ENCODE results near the gene FGFR2. TPM values are rescaled to one million over a fixed set of nuclear protein-coding genes. Genes with fewer than 3 reads are reported as not detected.

Gene FGFR2
- total and polyA plus RNA-seq, 4 donors = 11.4 to 69.9 (median 31.9) TPM

GRCh38 chr10:121611393-121612159 lies 13.3 kb upstream of the FGFR2 start:
- Histone ChIP-seq H3K27me3 (ENCODE audit: control insufficient read depth in 4 of 4, insufficient read depth in 4 of 4, low read length in 3 of 4) (no peaks in the 10 kb centered on the region), H3K4me3 (ENCODE audit: low read depth in 1 of 3, low read length in 3 of 3) (no peak overlapping the region), H3K4me1 (ENCODE audit: control insufficient read depth in 4 of 4, insufficient read depth in 4 of 4, low read length in 3 of 4) (peaks cover 2 to 12% (median 6%) of the 10 kb centered on the region in 4 donors), H3K36me3 (ENCODE audit: control insufficient read depth in 4 of 4, insufficient read depth in 3 of 4, low read depth in 1 of 4, low read length in 3 of 4) (no peaks in the 10 kb centered on the region), H3K9me3 (ENCODE audit: control insufficient read depth in 4 of 4, low read length in 3 of 4) (no peaks in the 10 kb centered on the region), H3K27ac (ENCODE audit: low read depth in 1 of 2, low read length in 2 of 2) (no peak overlapping the region), H3K9ac (ENCODE audit: low read depth in 1 of 2, low read length in 2 of 2) (no peak overlapping the region)
- no peak for TF ChIP-seq TAF1 (conservative IDR thresholded peaks at IDR 0.05)
- TF ChIP-seq RXRA (IDR thresholded peaks at IDR 0.05) = no peak
- no peak for TF ChIP-seq SP1 (IDR thresholded peaks at IDR 0.05)
- TF ChIP-seq CTCF (IDR thresholded peaks at IDR 0.05; ENCODE audit: low read depth, low read length, missing input control) = no peak
- no peak for TF ChIP-seq MAX (IDR thresholded peaks at IDR 0.05)
- TF ChIP-seq HNF4G (IDR thresholded peaks at IDR 0.05) = no peak
- TF ChIP-seq YY1 (IDR thresholded peaks at IDR 0.05) = no peak
- TF ChIP-seq REST (IDR thresholded peaks at IDR 0.05) = no peak
- no peak for TF ChIP-seq NR2F2 (IDR thresholded peaks at IDR 0.05)
- no peak for TF ChIP-seq EGR1 (IDR thresholded peaks at IDR 0.05; ENCODE audit: low read depth in 2 of 2)
- no peak for TF ChIP-seq HNF4A (conservative IDR thresholded peaks at IDR 0.05)
- TF ChIP-seq JUND (IDR thresholded peaks at IDR 0.05) = no peak
- TF ChIP-seq ATF3 (IDR thresholded peaks at IDR 0.05) = no peak
- no peak for TF ChIP-seq ZBTB33 (IDR thresholded peaks at IDR 0.05)
- TF ChIP-seq RAD21 (IDR thresholded peaks at IDR 0.05) = no peak
- TF ChIP-seq FOXA2 (IDR thresholded peaks at IDR 0.05) = no peak
- no peak for TF ChIP-seq GABPA (IDR thresholded peaks at IDR 0.05 in 1 of 2, conservative IDR thresholded peaks at IDR 0.05 in 1 of 2)
- no peak for DNase-seq (ENCODE audit: low spot score)
- 78% methylated on average over 12 of the region's 12 CpGs for WGBS

Data from liver (tissue), 9 donors.